Neural progenitor cell (in vitro differentiated cells): ENCODE data around the gene UTS2. TPM values are rescaled to one million over a fixed set of nuclear protein-coding genes. Genes with fewer than 3 reads are reported as not detected.
A peak's percentile ranks its signal among the peaks of the same experiment; 100 is the strongest.

Source experiments
- DNase-seq: peaks from one replicate; pipeline ENCODE4 v3.0.0-alpha.2; 2016; ENCODE audit warnings: low spot score
- H2AFZ ChIP-seq: fragments of 200-600 bp; sonication (generic); replicated peaks from 2 replicates; pipeline ENCODE4 v1.6.1; 2016; ENCODE audit warnings: antibody characterized with exemption
- H3F3A ChIP-seq: fragments of 200-600 bp; sonication (generic); 2 replicates; pipeline ENCODE4 v1.6.1; 2016; ENCODE audit warnings: antibody characterized with exemption, low read depth
- H3K27ac ChIP-seq: fragments of 200-600 bp; sonication (generic); 2 replicates; pipeline ENCODE4 v1.5.1; 2016; ENCODE audit warnings: mild to moderate bottlenecking
- H3K27me3 ChIP-seq: fragments of 200-600 bp; sonication (generic); 2 replicates; pipeline ENCODE4 v1.6.1; 2016; ENCODE audit warnings: mild to moderate bottlenecking, moderate library complexity
- H3K36me3 ChIP-seq: fragments of 200-600 bp; sonication (generic); 2 replicates; pipeline ENCODE4 v1.5.1; 2016
- H3K4me1 ChIP-seq: fragments of 200-600 bp; sonication (generic); 2 replicates; pipeline ENCODE4 v1.6.1; 2016; ENCODE audit warnings: mixed run types
- H3K4me2 ChIP-seq: fragments of 200-600 bp; sonication (generic); 2 replicates; pipeline ENCODE4 v1.6.1; 2016
- H3K4me3 ChIP-seq: fragments of 200-600 bp; sonication (generic); 2 replicates; pipeline ENCODE4 v1.5.1; 2016
- H3K79me2 ChIP-seq: fragments of 200-600 bp; sonication (generic); 2 replicates; pipeline ENCODE4 v1.6.1; 2016; ENCODE audit warnings: low read depth
- H3K9ac ChIP-seq: fragments of 200-600 bp; sonication (generic); 2 replicates; pipeline ENCODE4 v1.6.1; 2016
- H3K9me3 ChIP-seq: fragments of 200-600 bp; sonication (generic); 2 replicates; pipeline ENCODE4 v1.5.1; 2016; ENCODE audit warnings: low read depth
- H4K20me1 ChIP-seq: fragments of 200-600 bp; sonication (generic); 2 replicates; pipeline ENCODE4 v1.6.1; 2016; ENCODE audit warnings: low read depth
- H3K27ac Mint-ChIP-seq: 3 replicates; pipeline ENCODE4 v1.8.0; 2021; ENCODE audit warnings: mixed read lengths
- H3K27me3 Mint-ChIP-seq: 2 replicates; pipeline ENCODE4 v1.8.0; 2022; ENCODE audit warnings: low read depth, mild to moderate bottlenecking, inconsistent platforms, moderate library complexity, mixed read lengths; ENCODE audit not compliant: insufficient read depth
- H3K36me3 Mint-ChIP-seq: 3 replicates; pipeline ENCODE4 v1.8.0; 2021; ENCODE audit warnings: mixed read lengths
- H3K4me1 Mint-ChIP-seq: 3 replicates; pipeline ENCODE4 v1.8.0; 2021; ENCODE audit warnings: mixed read lengths
- H3K4me3 Mint-ChIP-seq: 3 replicates; pipeline ENCODE4 v1.8.0; 2021; ENCODE audit warnings: mild to moderate bottlenecking, moderate library complexity, mixed read lengths
- H3K9me3 Mint-ChIP-seq: 3 replicates; pipeline ENCODE4 v1.8.0; 2020; ENCODE audit warnings: mixed read lengths
- EZH2 ChIP-seq: fragments of 200-600 bp; sonication (generic); IDR thresholded peaks from 2 replicates; pipeline ENCODE4 v1.6.1; 2017; ENCODE audit warnings: antibody characterized with exemption, mild to moderate bottlenecking, moderate library complexity
- EZH2phosphoT487 ChIP-seq: fragments of 200-600 bp; sonication (generic); IDR thresholded peaks from 2 replicates; pipeline ENCODE4 v1.6.1; 2017; ENCODE audit warnings: antibody characterized with exemption
- total RNA-seq: library from RNA; depleted of rRNA; stranded (reverse); fragments of >200 nt; gene quantifications from 2 replicates; pipeline ENCODE4 v1.2.3, GENCODE V29; 2015; ENCODE audit warnings: low replicate concordance
- TF ChIP-seq, protein P1 (sequence below): fragments of 200-600 bp; sonication (generic); IDR thresholded peaks from 2 replicates; pipeline ENCODE4 v1.5.1; 2017; ENCODE audit warnings: antibody characterized with exemption, mild to moderate bottlenecking

UTS2 gene
- total RNA-seq, 1 donor from 2014 or later, result not detected

- Mint-ChIP-seq H3K27me3 (no peaks in the 10 kb centered on the region), H3K27ac (peak overlapping the region; percentile 36), H3K9me3 (no peaks in the 10 kb centered on the region), H3K4me3 (no peak overlapping the region), H3K36me3 (no peaks in the 10 kb centered on the region), H3K4me1 (peaks cover 6% of the 10 kb centered on the region)
- H3K9ac ChIP-seq, result no peak overlapping the region
- H3K4me2 ChIP-seq, result no peak overlapping the region
- no peak overlapping the region for H2AFZ ChIP-seq
- no peaks in the 10 kb centered on the region for H3F3A ChIP-seq
- no peaks in the 10 kb centered on the region for H3K36me3 ChIP-seq
- H3K79me2 ChIP-seq, result no peaks in the 10 kb centered on the region
- no peak overlapping the region for H3K4me3 ChIP-seq
- H3K4me1 ChIP-seq, result no peaks in the 10 kb centered on the region
- H3K27ac ChIP-seq, result no peak overlapping the region
- no peak for DNase-seq
- no peaks in the 10 kb centered on the region for H3K27me3 ChIP-seq
- no peaks in the 10 kb centered on the region for H4K20me1 ChIP-seq
- no peaks in the 10 kb centered on the region for H3K9me3 ChIP-seq
- TF ChIP-seq EZH2 (no peak), EZH2phosphoT487 (no peak)
- TF ChIP-seq, protein P1, sequence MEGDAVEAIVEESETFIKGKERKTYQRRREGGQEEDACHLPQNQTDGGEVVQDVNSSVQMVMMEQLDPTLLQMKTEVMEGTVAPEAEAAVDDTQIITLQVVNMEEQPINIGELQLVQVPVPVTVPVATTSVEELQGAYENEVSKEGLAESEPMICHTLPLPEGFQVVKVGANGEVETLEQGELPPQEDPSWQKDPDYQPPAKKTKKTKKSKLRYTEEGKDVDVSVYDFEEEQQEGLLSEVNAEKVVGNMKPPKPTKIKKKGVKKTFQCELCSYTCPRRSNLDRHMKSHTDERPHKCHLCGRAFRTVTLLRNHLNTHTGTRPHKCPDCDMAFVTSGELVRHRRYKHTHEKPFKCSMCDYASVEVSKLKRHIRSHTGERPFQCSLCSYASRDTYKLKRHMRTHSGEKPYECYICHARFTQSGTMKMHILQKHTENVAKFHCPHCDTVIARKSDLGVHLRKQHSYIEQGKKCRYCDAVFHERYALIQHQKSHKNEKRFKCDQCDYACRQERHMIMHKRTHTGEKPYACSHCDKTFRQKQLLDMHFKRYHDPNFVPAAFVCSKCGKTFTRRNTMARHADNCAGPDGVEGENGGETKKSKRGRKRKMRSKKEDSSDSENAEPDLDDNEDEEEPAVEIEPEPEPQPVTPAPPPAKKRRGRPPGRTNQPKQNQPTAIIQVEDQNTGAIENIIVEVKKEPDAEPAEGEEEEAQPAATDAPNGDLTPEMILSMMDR, result no peak
Observed at GRCh38 chr1:7860130-7860529, 7.3 kb upstream of the UTS2 start.

DNA sequence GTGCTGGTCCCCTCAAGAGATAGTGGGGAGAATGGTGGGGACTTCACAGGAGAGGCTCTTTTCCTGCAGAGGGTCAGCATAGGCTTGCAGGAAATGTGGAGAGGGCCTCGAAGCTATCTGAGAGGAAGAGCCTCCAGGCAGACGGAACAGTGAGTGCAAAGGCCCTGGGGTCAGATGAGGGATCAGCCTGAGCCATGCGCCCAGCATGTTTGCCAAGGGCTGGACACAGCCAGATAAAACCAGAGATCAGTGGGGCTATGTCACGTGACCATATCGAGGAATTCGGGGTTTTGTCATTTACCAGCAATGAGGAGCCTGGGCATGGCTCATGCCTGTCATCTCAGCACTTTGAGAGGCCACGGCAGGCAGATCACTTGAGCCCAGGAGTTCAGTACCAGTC, 6.5 kb upstream of the UTS2 start:
- Histone ChIP-seq H3K9ac (no peak overlapping the region), H3K4me3 (no peak overlapping the region), H2AFZ (no peak overlapping the region), H3K9me3 (no peaks in the 10 kb centered on the region), H3K79me2 (no peaks in the 10 kb centered on the region), H3K4me1 (no peaks in the 10 kb centered on the region), H3K27me3 (no peaks in the 10 kb centered on the region), H3F3A (no peaks in the 10 kb centered on the region), H3K27ac (no peak overlapping the region), H4K20me1 (no peaks in the 10 kb centered on the region), H3K36me3 (no peaks in the 10 kb centered on the region), H3K4me2 (no peak overlapping the region)
- H3K4me3 Mint-ChIP-seq, result no peak overlapping the region
- H3K36me3 Mint-ChIP-seq, result no peaks in the 10 kb centered on the region
- no peak for DNase-seq
- no peaks in the 10 kb centered on the region for H3K9me3 Mint-ChIP-seq
- TF ChIP-seq, protein P1, result no peak
- no peak for TF ChIP-seq EZH2
- TF ChIP-seq EZH2phosphoT487, result no peak
- no peaks in the 10 kb centered on the region for H3K27me3 Mint-ChIP-seq
- no peak overlapping the region for H3K27ac Mint-ChIP-seq
- peaks cover 6% of the 10 kb centered on the region for H3K4me1 Mint-ChIP-seq

- H4K20me1 ChIP-seq, result no peaks in the 10 kb centered on the region
Observed at GRCh38 chr1:7857985-7858384, 5.1 kb upstream of the UTS2 start.

More at GRCh38 chr1:7857985-7858384, 5.1 kb upstream of the UTS2 start:
- Histone ChIP-seq H3K4me1 (no peaks in the 10 kb centered on the region), H3K36me3 (no peaks in the 10 kb centered on the region), H3K9ac (no peak overlapping the region), H3K27me3 (no peaks in the 10 kb centered on the region), H3K4me2 (no peak overlapping the region), H3K79me2 (no peaks in the 10 kb centered on the region), H3K9me3 (no peaks in the 10 kb centered on the region), H3K27ac (no peak overlapping the region), H3F3A (no peaks in the 10 kb centered on the region), H3K4me3 (no peak overlapping the region), H2AFZ (no peak overlapping the region)
- TF ChIP-seq EZH2phosphoT487, result no peak
- no peak for TF ChIP-seq EZH2
- TF ChIP-seq, protein P1, result no peak
- no peak for DNase-seq
- Mint-ChIP-seq H3K9me3 (no peaks in the 10 kb centered on the region), H3K27me3 (no peaks in the 10 kb centered on the region), H3K36me3 (no peaks in the 10 kb centered on the region), H3K4me1 (peaks cover 7% of the 10 kb centered on the region), H3K4me3 (no peak overlapping the region), H3K27ac (no peak overlapping the region)
